Lung (tissue), 12 donors: ENCODE data around the gene BMPER. TPM values are rescaled to one million over a fixed set of nuclear protein-coding genes. Genes with fewer than 3 reads are reported as not detected.

ENCODE experiments used
- ATAC-seq: fragments of 200-7000 bp; cut with Tn5 transposase; one replicate; pipeline ENCODE4 v1.9.1; 2020; ENCODE audit warnings: moderate number of reproducible peaks; ENCODE audit not compliant: insufficient read depth, low FRiP score
- DNase-seq, 3 donors: peaks; one replicate each; pipeline ENCODE4 v3.0.0-alpha.2; 2013 to 2017
- H3K27ac ChIP-seq, 2 donors: one replicate each; pipeline ENCODE4 v1.5.1; 2013; ENCODE audit warnings: mild to moderate bottlenecking in 2 of 2, moderate library complexity in 2 of 2, control low read depth in 1 of 2, inconsistent platforms in 1 of 2, low read depth in 1 of 2, low read length in 1 of 2
- H3K27me3 ChIP-seq, 3 donors: one replicate each; pipeline ENCODE4 v1.5.1; 2013; ENCODE audit warnings: low read length in 2 of 3; ENCODE audit not compliant: control insufficient read depth in 3 of 3, insufficient read depth in 3 of 3
- H3K36me3 ChIP-seq, 4 donors: one replicate each; pipeline ENCODE4 v1.5.1; 2013; ENCODE audit warnings: low read length in 4 of 4, mild to moderate bottlenecking in 1 of 4, moderate library complexity in 1 of 4; ENCODE audit not compliant: control insufficient read depth in 4 of 4, insufficient read depth in 4 of 4
- H3K4me1 ChIP-seq, 5 donors: one replicate each; pipeline ENCODE4 v1.5.1; 2013; ENCODE audit warnings: low read length in 5 of 5, mild to moderate bottlenecking in 2 of 5, moderate library complexity in 1 of 5; ENCODE audit not compliant: control insufficient read depth in 5 of 5, insufficient read depth in 5 of 5
- H3K4me3 ChIP-seq: one replicate; pipeline ENCODE4 v1.5.1; 2013; ENCODE audit warnings: mild to moderate bottlenecking, control low read depth, moderate library complexity
- H3K9ac ChIP-seq, 2 donors: one replicate each; pipeline ENCODE4 v1.5.1; 2013; ENCODE audit warnings: low read length in 2 of 2, control low read depth in 1 of 2; ENCODE audit not compliant: insufficient read depth in 1 of 2
- H3K9me3 ChIP-seq, 4 donors: one replicate each; pipeline ENCODE4 v1.5.1; 2013; ENCODE audit warnings: low read length in 3 of 4, mild to moderate bottlenecking in 1 of 4, moderate library complexity in 1 of 4; ENCODE audit not compliant: control insufficient read depth in 4 of 4, insufficient read depth in 3 of 4
- WGBS, 2 donors: extraction: QIAGEN DNeasy Blood & Tissue Kit; methylation state at CpG; one replicate each; pipeline ENCODE4 v1.1.7; 2013; 5-methylcytosine and 5-hydroxymethylcytosine counted together
- polyA plus RNA-seq, 2 donors: library from polyadenylated mRNA; stranded (reverse); fragments of 200-250 nt; gene quantifications; one replicate each; pipeline ENCODE4 v1.2.1, GENCODE V29; 2013
- total RNA-seq, 2 donors: library from RNA; depleted of rRNA in 1 of 2; stranded (reverse); fragments of >200 nt in 1 of 2; gene quantifications; one replicate each; pipeline ENCODE4 v1.2.1, GENCODE V29; 2014 to 2021
- TF ChIP-seq, protein P1 (sequence below): IDR thresholded peaks from 2 replicates; pipeline ENCODE4 v1.5.1; 2012; ENCODE audit warnings: mild to moderate bottlenecking; ENCODE audit errors: control extremely low read depth, extremely low read depth
- donor health status: control.
- donor health status: control.
- donor health status: Bipolar disorder and iron deficiency.
- donor health status: healthy.
- donor health status: DM: yes; HTN: yes; CAD: no.

The BMPER gene
- total and polyA plus RNA-seq, 4 donors: 3.7 to 51.0 (median 9.0) TPM

GRCh38 chr7:34136698-34137097, 231.4 kb downstream of the BMPER start:
- WGBS, 2 donors: 75 to 76% methylated on average over 5 of the region's 5 CpGs
- Histone ChIP-seq H3K4me3 (no peak overlapping the region), H3K9me3 (no peaks in the 10 kb centered on the region), H3K27me3 (no peaks in the 10 kb centered on the region), H3K9ac (no peak overlapping the region), H3K36me3 (peaks cover 0 to 5% (median 0%) of the 10 kb centered on the region in 4 donors), H3K27ac (no peak overlapping the region), H3K4me1 (peaks cover 0 to 4% (median 0%) of the 10 kb centered on the region in 5 donors)
- DNase-seq: no peak
- TF ChIP-seq, protein P1, sequence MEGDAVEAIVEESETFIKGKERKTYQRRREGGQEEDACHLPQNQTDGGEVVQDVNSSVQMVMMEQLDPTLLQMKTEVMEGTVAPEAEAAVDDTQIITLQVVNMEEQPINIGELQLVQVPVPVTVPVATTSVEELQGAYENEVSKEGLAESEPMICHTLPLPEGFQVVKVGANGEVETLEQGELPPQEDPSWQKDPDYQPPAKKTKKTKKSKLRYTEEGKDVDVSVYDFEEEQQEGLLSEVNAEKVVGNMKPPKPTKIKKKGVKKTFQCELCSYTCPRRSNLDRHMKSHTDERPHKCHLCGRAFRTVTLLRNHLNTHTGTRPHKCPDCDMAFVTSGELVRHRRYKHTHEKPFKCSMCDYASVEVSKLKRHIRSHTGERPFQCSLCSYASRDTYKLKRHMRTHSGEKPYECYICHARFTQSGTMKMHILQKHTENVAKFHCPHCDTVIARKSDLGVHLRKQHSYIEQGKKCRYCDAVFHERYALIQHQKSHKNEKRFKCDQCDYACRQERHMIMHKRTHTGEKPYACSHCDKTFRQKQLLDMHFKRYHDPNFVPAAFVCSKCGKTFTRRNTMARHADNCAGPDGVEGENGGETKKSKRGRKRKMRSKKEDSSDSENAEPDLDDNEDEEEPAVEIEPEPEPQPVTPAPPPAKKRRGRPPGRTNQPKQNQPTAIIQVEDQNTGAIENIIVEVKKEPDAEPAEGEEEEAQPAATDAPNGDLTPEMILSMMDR: no peak
- ATAC-seq: no peak

- no peak overlapping the region for H3K4me3 ChIP-seq
- DNase-seq (no peak), ATAC-seq (no peak)
- peaks cover 0 to 4% (median 0%) of the 10 kb centered on the region in 5 donors for H3K4me1 ChIP-seq
- no peaks in the 10 kb centered on the region for H3K27me3 ChIP-seq
- TF ChIP-seq, protein P1: no peak
- 62 to 72% methylated on average over 4 of the region's 4 CpGs for WGBS, 2 donors
- peaks cover 0 to 5% (median 0%) of the 10 kb centered on the region in 4 donors for H3K36me3 ChIP-seq
- H3K9me3 ChIP-seq: no peaks in the 10 kb centered on the region
- no peak overlapping the region for H3K27ac ChIP-seq
- no peak overlapping the region for H3K9ac ChIP-seq
Observed at GRCh38 chr7:34137176-34137575, 231.8 kb downstream of the BMPER start.

DNA sequence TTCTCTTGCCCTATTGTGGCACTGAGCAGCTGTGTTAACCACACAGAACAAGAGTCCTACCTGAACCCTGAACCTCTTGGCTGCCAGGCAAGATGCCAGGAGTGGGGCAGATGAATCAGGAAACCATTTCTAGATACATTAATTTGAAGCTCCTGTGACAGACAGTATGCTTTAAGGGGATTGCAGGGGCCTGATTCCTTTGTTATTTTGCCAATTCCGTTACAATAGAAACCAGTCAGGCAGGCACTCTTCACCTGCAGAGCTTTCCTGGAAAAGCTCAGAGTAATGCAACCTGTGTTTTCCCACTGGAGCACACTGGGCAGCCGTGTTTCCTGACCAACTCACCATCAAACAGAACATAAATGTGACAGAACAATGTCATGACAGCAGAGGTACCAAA, 233.1 kb downstream of the BMPER start:
- ATAC-seq: no peak
- Histone ChIP-seq H3K4me3 (no peak overlapping the region), H3K36me3 (peaks cover 0 to 5% (median 0%) of the 10 kb centered on the region in 4 donors), H3K27ac (no peak overlapping the region), H3K4me1 (peaks cover 0 to 4% (median 0%) of the 10 kb centered on the region in 5 donors), H3K27me3 (no peaks in the 10 kb centered on the region), H3K9ac (no peak overlapping the region), H3K9me3 (no peaks in the 10 kb centered on the region)
- DNase-seq: no peak
- WGBS, 2 donors: 57 to 74% methylated on average over 2 of the region's 2 CpGs
- TF ChIP-seq, protein P1: no peak

- 82 to 90% methylated on average over 3 of the region's 3 CpGs for WGBS, 2 donors
- H3K27ac ChIP-seq: no peak overlapping the region
Observed at GRCh38 chr7:34139086-34139485, 233.7 kb downstream of the BMPER start.

More at GRCh38 chr7:34139086-34139485, 233.7 kb downstream of the BMPER start:
- TF ChIP-seq, protein P1: no peak
- H3K4me1 ChIP-seq: peaks cover 0 to 4% (median 0%) of the 10 kb centered on the region in 5 donors
- H3K9ac ChIP-seq: no peak overlapping the region
- peaks cover 0 to 5% (median 0%) of the 10 kb centered on the region in 4 donors for H3K36me3 ChIP-seq
- DNase-seq (no peak), ATAC-seq (no peak)
- no peaks in the 10 kb centered on the region for H3K9me3 ChIP-seq
- H3K4me3 ChIP-seq: no peak overlapping the region
- no peaks in the 10 kb centered on the region for H3K27me3 ChIP-seq
